RCC 7860 (cell line): ENCODE measurements around the gene CYP46A1.
"Not testable (repeated sequence)": the region's sequence is repeated elsewhere in the genome, so short reads cannot be mapped to it uniquely, and the experiment has no call there.

Source experiments
- DNase-seq: peaks from one replicate; pipeline ENCODE4 v3.0.0-alpha.2; 2015; ENCODE audit warnings: low spot score
- FAIRE-seq: peaks from 2 replicates; lab custom pipeline; 2012; peaks lifted over from hg19 to GRCh38; lab: Jason Lieb, UNC

The CYP46A1 gene

GRCh38 chr14:99656171-99656570 lies 27.9 kb upstream of the CYP46A1 start:
- no peak for FAIRE-seq
- no peak for DNase-seq

DNA sequence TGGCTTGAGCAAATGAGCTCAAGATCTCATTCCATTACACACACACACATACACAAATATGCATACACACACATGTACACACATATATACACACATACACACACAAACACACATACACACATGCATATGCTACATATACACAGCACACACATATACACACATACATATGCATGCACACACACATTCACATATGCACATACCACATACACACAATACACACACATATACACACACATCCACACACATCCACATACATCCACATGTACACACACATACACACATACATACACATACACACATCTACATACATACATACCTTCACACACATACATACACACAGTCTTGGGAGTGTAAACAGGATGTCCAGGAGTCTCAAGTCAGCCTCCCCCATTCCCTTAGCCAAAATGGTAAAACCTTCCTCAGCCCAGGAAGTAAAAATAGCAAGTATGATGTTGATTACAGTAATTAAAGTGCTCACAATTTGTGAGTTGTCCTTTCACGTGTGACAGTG lies 26.4 kb upstream of the CYP46A1 start:
- FAIRE-seq (no peak), DNase-seq (no peak)

DNA sequence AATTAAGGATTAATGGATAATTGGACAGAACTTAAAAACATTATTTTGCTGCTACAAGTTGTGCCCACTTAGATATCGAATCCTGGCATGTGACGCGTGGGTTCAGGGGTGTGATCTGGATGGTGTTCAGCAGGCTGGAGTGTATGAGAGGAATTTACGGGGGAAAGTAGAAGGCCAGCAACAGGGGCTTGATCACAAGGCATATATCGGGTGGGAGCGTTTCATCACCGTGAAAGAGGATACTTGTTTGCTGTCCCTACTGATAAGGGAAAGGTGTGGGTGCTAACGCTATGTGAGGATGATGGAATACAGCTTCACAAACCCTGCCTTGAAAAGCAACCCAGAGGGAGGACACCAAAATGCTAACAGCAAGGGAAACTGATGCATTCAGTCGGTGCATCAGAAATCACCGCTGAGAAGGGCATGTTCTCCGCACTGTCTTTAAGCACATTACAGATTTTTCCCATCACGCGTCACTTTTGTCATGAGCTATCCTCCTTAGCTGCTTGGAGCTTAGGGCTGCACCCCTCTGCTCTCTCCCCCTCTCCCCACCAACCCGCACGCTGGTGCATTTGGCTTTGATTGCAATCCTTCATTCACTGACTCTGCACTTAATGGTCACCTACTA lies 25.8 kb upstream of the CYP46A1 start:
- DNase-seq = no peak
- no peak for FAIRE-seq

DNA sequence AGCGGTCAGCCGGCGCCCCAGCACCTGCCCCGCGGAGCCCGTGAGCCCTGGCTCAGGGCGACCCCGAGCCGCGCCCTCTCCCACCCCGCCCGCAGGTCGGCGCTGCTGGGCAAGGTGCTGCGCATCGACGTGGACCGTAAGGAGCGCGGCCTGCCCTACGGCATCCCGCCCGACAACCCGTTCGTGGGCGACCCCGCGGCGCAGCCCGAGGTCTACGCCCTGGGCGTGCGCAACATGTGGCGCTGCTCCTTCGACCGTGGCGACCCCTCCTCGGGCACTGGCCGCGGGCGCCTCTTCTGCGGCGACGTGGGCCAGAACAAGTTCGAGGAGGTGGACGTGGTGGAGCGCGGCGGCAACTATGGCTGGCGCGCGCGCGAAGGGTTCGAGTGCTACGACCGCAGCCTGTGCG lies 24.8 kb upstream of the CYP46A1 start:
- no peak for DNase-seq
- FAIRE-seq = no peak

DNA sequence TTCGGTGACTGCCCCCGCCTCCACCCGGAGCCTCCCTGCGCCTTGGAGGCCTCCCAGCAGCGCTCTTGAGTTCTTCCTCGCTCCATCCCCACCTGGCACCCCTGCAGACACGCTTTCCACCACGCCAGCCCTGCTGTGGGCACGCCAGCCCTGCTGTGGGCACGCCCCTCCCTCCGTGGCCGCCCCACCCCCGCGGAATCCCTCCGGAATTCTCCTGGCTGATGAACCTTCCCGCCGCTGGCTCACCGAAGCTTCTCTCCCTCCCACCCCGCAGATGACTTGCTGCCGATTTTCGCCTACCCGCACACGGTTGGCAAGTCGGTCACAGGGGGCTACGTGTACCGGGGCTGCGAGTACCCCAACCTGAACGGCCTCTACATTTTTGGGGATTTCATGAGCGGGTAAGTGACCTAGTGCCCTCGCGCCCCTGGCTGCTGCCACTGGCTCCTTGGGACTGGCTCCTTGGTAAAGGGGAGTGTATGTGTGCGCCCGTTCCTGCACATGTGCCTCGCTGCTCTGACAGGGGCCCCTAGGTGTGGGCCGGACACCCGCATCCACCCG lies 24.0 kb upstream of the CYP46A1 start:
- FAIRE-seq (no peak), DNase-seq (no peak)

DNA sequence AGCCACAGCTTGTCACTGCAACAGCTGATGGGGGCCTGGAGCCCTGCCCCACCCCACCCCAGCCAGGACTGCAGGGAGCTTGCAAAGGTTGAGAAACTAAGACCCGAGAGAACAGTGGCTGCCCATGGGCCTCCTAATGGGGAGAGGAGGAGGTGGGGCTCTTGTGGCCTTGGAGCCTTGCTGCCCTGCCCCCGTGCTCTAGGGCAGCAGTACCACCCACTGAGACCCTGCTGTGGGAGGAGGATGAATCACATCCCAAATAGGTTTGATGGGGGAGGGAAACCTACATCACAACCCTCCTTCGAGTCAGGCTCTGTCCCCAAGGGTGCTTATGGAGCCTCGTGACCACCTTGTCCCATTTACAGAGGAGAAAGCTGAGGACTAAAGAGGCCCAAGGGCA lies 23.3 kb upstream of the CYP46A1 start:
- DNase-seq (no peak), FAIRE-seq (no peak)

DNA sequence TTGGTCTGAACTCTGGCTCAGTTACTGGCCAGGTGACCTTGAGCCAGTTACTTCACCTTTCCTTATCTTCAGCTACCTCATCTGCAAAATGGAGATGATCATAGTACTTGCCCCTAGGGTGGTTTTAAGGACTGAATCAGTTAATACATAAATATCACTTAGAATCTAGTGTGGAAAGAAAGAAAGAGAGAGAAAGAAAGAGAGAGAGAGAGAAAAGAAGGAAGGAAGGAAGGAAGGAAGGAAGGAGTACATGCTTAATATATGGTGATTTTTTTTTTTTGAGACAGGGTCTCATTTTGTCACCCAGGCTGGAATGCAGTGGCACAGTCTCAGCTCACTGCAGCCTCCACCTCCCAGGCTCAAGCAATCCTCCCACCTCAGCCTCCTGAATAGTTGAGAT lies 22.9 kb upstream of the CYP46A1 start:
- FAIRE-seq, DNase-seq: not testable (repeated sequence)

GRCh38 chr14:99662846-99663245 lies 21.3 kb upstream of the CYP46A1 start:
- FAIRE-seq = no peak
- no peak for DNase-seq

DNA sequence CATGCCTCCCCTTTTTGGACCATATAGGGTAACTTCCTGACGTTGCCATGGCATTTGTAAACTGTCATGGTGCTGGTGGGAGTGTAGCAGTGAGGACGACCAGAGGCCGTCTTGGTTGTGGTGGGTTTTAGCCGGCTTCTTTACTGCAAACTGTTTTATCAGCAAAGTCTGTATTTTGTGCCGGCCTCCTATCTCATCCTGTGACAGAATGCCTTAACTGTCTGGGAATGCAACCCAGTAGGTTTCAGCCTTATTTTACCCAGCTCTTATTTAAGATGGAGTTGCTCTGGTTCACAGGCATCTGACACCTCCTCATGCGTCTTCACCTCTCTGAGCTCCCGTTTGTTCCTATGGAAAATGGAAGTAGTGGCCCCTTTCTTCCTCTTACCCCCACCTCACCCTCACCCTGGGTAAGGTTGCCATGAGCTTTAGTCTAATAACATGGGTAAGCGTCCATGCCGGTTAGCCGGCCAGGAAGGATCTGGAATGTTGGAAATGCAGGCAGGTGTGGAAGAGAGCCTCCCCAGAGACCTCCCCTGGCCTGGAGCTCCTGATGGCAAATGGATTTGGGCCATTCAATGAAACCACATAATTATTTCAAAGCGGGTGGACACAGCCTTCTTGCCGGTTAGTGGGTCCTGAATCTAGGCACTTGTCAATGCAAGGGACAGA lies 20.6 kb upstream of the CYP46A1 start:
- DNase-seq (no peak), FAIRE-seq (no peak)

DNA sequence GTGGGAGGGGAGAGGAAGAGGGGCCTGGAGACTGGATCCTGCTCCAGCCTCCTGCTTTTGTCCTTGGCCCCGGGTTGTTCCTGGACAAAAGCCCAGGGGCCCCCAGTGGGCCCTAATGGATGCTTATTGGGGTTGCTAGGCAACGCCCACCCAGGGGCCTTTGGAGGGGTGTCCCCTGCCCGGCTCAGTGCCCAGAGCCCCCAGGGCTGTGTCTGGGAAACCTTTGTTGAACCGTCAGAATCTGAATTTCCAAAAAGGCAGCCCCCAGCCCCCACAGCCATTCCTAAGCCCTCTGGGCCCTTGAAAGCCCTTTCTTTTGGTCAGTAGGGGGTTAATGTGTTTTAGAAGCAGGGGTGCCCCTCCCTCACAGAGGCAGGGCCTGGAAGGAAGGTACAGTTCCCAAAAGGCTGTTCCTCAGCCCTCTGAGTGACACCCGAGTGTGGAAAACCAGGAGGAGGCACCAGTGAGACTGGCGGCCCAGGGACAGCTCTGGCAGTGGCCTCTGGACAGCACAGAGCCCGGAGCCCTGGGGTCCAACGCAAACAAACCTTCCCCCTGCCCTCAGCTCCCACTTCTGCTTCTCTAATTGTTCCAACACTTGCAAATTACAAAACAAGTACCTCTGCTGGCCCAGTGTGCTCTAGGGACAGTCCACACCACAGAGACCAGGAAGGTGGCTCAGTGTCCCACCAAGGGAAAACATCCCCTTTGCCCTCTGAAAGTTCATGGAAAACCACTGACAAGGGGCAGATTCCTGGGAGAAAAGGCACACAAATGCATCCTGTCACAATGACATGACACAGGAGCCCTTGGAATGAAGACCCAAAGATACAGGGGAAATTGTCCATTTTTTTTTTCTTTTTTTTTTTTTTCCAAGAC lies 19.8 kb upstream of the CYP46A1 start:
- no peak for FAIRE-seq

DNA sequence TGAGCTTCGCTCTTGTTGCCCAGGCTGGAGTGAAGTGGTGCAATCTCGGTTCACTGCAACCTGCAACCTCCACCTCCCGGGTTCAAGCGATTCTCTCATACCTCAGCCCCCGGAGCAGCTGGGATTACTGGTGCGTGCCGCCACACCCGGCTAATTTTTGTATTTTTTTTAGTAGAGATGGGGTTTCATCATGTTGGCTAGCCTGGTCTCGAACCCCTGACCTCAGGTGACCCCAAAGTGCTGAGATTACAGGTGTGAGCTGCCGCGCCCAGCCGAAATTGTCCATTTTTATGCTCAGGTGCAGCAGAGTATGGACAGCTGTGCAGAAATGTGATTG lies 19.2 kb upstream of the CYP46A1 start:
- FAIRE-seq (no peak), DNase-seq (no peak)

More for the DNA sequence above, 19.8 kb upstream of the CYP46A1 start:
- no peak for DNase-seq

DNA sequence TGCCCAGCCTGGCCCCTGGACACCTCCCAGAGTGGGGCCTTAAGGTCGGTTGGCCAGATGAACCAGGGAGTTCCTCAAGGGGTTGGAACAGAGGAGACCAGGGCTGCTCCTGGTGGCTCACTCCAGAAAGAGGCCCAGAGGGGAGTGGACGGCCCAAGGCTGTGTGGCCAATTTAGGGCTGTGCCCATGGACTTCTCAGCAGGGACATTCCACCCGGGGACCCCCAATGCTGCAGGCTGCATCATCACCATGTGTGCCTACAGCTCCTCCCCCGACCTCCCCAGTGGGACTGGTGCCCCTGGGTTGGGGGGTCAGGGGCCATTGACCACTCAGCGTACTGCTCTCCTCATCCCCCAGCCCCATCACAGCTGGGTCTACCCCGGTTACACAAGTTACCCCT lies 17.6 kb upstream of the CYP46A1 start:
- DNase-seq = no peak
- no peak for FAIRE-seq

DNA sequence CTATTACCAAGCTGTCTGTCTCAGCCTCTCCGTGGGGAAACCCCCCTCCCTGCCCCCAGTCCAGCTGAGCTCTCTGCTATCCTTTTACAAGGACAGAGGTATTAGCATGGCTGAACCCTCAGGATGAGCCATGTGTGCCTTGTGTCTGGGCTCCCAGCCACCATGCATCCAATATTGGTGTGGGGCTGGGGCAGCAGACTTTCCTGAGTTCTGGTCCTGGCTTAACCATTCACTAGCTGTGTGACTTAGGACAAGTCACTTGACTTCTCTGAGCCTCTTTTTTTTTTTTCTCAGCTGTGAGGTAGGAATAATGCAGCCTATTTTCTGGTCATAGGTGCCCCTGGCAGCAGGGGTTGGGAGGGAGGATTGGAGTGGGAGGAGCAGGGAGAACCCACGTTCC lies 17.1 kb upstream of the CYP46A1 start:
- FAIRE-seq (no peak), DNase-seq (no peak)

GRCh38 chr14:99667821-99668220 lies 16.3 kb upstream of the CYP46A1 start:
- FAIRE-seq (no peak), DNase-seq (no peak)

DNA sequence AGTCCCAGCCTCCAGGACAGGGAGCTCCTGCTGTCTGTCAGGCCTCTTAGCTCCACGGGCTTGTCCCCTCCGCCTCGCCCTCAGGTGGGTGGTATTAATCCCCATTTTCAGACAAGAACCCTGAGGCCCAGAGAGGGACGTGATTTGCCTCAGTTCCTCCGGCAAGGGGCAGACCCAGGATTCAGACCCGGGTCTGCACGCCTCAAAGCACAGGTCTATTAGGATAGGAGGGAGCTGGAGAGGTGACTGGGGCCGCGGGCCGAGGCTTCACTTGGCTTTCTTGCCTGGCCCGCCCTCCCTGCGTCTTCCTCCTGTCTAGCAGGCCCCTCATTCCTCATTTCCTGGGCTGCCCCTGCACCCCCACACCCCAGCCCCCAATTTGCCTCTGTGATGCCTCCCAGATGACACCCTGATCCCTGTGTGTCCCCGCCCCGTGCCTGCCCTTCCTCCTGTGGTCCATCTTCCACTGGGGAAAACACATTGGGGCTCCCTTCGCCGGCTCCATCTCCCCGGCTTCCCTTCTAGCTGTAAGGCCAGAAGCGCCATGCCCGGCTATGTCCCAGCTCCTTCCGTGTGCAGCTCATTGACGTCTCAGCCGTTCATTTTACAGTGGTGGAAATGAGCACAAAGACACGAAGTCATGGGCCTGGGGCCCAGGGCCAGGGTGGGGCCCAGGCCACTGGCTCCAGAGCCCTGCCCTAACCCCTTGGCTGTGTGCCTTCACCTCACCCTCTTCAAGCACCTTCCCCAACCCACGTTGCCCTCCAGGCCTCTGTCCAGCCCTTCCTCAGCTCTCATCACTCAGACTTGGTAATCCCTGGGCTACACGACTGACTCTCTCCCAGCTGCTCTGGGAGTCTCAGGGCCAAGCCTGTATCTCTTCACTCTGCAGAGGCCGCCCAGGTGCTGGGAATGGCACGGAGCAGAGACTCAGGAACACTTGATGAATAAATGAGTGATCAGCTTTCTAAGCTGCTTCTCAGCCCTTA lies 15.5 kb upstream of the CYP46A1 start:
- FAIRE-seq = no peak

GRCh38 chr14:99670361-99671234 lies 13.5 kb upstream of the CYP46A1 start:
- DNase-seq = no peak
- no peak for FAIRE-seq

More for the DNA sequence above, 15.5 kb upstream of the CYP46A1 start:
- DNase-seq = no peak

DNA sequence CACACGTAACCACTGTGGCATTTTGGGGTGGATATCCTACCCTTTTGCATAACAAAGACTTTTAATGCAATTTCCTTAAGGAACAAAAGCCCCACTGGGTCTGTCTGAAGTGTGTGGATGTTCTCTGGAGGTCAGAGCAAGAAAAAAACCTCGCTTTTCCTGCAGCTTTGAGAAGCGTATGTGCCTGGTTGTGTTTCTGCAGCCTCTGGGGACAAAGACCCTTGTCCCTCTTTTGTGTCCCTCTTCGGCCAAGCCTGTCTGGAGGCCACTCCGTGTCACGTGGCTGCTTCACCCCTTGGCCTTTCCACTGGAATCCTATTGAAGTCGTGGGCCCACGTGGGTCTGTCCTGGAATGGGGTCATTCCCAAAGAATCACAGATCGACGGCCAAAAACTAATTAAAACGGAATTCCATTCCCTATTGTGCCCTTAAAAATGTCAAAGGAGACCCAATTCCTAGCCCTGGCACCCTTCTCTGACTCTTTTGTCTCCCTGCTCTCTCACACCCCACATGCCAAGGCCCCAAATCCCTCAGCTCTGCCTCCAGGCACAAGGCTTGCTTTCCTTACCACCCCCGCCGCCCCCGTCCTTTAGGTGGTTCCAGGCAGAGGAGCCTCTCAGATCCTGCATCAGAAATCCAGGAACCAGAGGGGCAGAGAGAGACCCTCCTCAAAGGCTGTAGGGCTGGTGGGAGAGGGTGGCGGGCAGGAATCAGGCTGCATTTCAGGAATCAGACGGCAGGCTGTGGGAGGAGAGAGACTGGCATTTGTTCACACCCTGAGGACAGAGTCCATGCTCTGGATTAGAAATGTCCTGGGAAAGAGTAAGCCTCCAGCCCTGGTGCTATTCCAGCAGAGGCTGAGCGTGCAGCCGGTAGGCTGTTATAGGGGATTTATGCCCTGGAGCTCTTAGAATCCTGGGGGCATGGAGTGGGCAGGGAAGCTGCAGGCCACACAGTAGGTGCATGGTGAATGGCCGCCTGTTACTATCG lies 12.6 kb upstream of the CYP46A1 start:
- FAIRE-seq (no peak), DNase-seq (no peak)
